Sigmoid colon (tissue), 7 donors: Measurements from ENCODE around the gene HRG. TPM values are rescaled to one million over a fixed set of nuclear protein-coding genes. Genes with fewer than 3 reads are reported as not detected.

ENCODE experiments used
- DNase-seq: peaks from one replicate; pipeline ENCODE4 v3.0.0-alpha.2; 2019
- H3K27ac ChIP-seq, 4 donors: fragments of 200-600 bp; sonication (generic); one replicate each; pipeline ENCODE4 v1.5.1; 2016 to 2019; ENCODE audit warnings: mild to moderate bottlenecking in 1 of 4
- H3K27me3 ChIP-seq, 3 donors: fragments of 200-600 bp; sonication (generic); one replicate each; pipeline ENCODE4 v1.5.1; 2019; ENCODE audit warnings: mild to moderate bottlenecking in 1 of 3
- H3K36me3 ChIP-seq, 4 donors: fragments of 200-600 bp; sonication (generic); one replicate each; pipeline ENCODE4 v1.5.1; 2016 to 2019
- H3K4me1 ChIP-seq, 4 donors: fragments of 200-600 bp; sonication (generic); one replicate each; pipeline ENCODE4 v1.5.1; 2017 to 2019
- H3K4me3 ChIP-seq, 4 donors: fragments of 200-600 bp; sonication (generic); one replicate each; pipeline ENCODE4 v1.5.1; 2017 to 2019; ENCODE audit warnings: mild to moderate bottlenecking in 2 of 4, moderate library complexity in 1 of 4
- H3K9me3 ChIP-seq, 4 donors: fragments of 200-600 bp in 3 of 4; sonication (generic) in 3 of 4; one replicate each; pipeline versions ENCODE4 v1.5.1 to v1.6.1; 2013 to 2019
- EP300 ChIP-seq, 4 donors: sonication (generic); formaldehyde crosslinking; IDR thresholded peaks; one replicate each; pipeline ENCODE4 v1.6.1; 2017; ENCODE audit warnings: antibody characterized with exemption in 4 of 4
- POLR2A ChIP-seq, 2 donors: fragments of 450-650 bp; IDR thresholded peaks; one replicate each; pipeline ENCODE4 v1.6.1; 2016; ENCODE audit warnings: antibody characterized with exemption in 2 of 2, mild to moderate bottlenecking in 2 of 2, moderate library complexity in 2 of 2
- POLR2AphosphoS5 ChIP-seq, 4 donors: sonication (generic); formaldehyde crosslinking; IDR thresholded peaks; one replicate each; pipeline ENCODE4 v1.6.1; 2017; ENCODE audit warnings: antibody characterized with exemption in 4 of 4
- WGBS, 2 donors: extraction: QIAGEN DNeasy Blood & Tissue Kit; methylation state at CpG; one replicate each; pipeline ENCODE4 v1.1.7; 2013; 5-methylcytosine and 5-hydroxymethylcytosine counted together
- intact Hi-C: fragments of 100-400 bp; cut with DNase I; formaldehyde crosslinking; loops from one replicate; pipeline ENCODE4 v1.15.1; 2023
- polyA plus RNA-seq, 3 donors: library from polyadenylated mRNA; stranded (reverse); fragments of 200-250 nt; gene quantifications; one replicate each; pipeline ENCODE4 v1.2.3, GENCODE V29; 2013
- small RNA-seq, 3 donors: library from RNA; depleted of rRNA; stranded (forward); fragments of <200 nt; gene quantifications; one replicate each; pipeline ENCODE3, GENCODE V24; 2016
- total RNA-seq, 4 donors: library from RNA; depleted of rRNA; stranded (reverse); fragments of >200 nt; gene quantifications; one replicate each; pipeline ENCODE4 v1.1.0, GENCODE V29; 2016
- TF ChIP-seq, protein P1 (sequence below), 4 experiments: fragments of 450-650 bp in 3 of 4; fragments of 200-600 bp in 1 of 4; IDR thresholded peaks; one replicate each; pipeline ENCODE4 v1.5.1; 2016 to 2019; ENCODE audit warnings: antibody characterized with exemption in 4 of 4, mild to moderate bottlenecking in 3 of 4, moderate library complexity in 2 of 4
- donor health status: healthy with polysubstance abuse.
- donor health status: Bipolar disorder and iron deficiency.
- donor health status: healthy.

HRG gene
- total and polyA plus RNA-seq, 7 donors, result 0.04 TPM; not detected in 6

DNA sequence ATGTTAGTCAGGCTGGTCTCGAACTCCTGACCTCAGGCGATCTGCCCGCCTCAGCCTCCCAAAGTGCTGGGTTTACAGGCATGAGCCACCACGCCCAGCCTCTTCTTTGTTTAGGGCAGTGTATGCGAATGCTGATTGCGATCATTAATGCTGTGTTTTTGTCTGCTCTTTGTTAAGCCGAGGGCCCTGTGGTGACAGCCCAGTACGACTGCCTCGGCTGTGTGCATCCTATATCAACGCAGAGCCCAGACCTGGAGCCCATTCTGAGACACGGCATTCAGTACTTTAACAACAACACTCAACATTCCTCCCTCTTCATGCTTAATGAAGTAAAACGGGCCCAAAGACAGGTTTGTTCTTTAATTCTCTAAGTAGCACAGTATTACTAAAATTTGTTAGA is 59.1 kb downstream of the HRG start:
- TF ChIP-seq POLR2A (IDR thresholded peaks at IDR 0.05) (no peak), EP300 (IDR thresholded peaks at IDR 0.05) (no peak), POLR2AphosphoS5 (IDR thresholded peaks at IDR 0.05) (no peak)
- TF ChIP-seq, protein P1, sequence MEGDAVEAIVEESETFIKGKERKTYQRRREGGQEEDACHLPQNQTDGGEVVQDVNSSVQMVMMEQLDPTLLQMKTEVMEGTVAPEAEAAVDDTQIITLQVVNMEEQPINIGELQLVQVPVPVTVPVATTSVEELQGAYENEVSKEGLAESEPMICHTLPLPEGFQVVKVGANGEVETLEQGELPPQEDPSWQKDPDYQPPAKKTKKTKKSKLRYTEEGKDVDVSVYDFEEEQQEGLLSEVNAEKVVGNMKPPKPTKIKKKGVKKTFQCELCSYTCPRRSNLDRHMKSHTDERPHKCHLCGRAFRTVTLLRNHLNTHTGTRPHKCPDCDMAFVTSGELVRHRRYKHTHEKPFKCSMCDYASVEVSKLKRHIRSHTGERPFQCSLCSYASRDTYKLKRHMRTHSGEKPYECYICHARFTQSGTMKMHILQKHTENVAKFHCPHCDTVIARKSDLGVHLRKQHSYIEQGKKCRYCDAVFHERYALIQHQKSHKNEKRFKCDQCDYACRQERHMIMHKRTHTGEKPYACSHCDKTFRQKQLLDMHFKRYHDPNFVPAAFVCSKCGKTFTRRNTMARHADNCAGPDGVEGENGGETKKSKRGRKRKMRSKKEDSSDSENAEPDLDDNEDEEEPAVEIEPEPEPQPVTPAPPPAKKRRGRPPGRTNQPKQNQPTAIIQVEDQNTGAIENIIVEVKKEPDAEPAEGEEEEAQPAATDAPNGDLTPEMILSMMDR (IDR thresholded peaks at IDR 0.05), result no peak
- H3K4me3 ChIP-seq, result no peak overlapping the region
- H3K9me3 ChIP-seq, result no peaks in the 10 kb centered on the region
- H3K27ac ChIP-seq, result no peak overlapping the region
- 89 to 92% methylated on average over 12 of the region's 12 CpGs for WGBS, 2 donors
- no peaks in the 10 kb centered on the region for H3K36me3 ChIP-seq
- no peaks in the 10 kb centered on the region for H3K4me1 ChIP-seq
- DNase-seq, result no peak
- peaks cover 0 to 3% (median 0%) of the 10 kb centered on the region in 3 donors for H3K27me3 ChIP-seq
- intact Hi-C loops, result no loop called here

Small RNA genes within 50 kb of the gene (small RNA-seq; reads per million reads assigned to genes)
- 0 reads per million in 3 donors for gene RF00017

Other genes starting within 250 kb of the HRG start
- 1 to 10 TPM; 1.5 to 5.0 (median 3.3) TPM for gene CRYGS, start 121.6 kb upstream of the HRG start, total RNA-seq
- 1 to 10 TPM in 1 of 3 donors, not detected in 2; 2.7 TPM for gene CRYGS, start 121.6 kb upstream of the HRG start, polyA plus RNA-seq
- 10 to 100 TPM in 3 of 4 donors, 1 to 10 TPM in 1; 9.7 to 14.3 (median 11.4) TPM for gene TBCCD1, start 98.7 kb upstream of the HRG start, total RNA-seq
- 1 to 10 TPM; 4.9 to 6.6 (median 6.3) TPM for gene TBCCD1, start 98.7 kb upstream of the HRG start, polyA plus RNA-seq
- 10 to 100 TPM; 17.2 to 33.1 (median 26.2) TPM for gene DNAJB11, start 95.3 kb upstream of the HRG start, total RNA-seq
- gene DNAJB11, start 95.3 kb upstream of the HRG start, polyA plus RNA-seq, result 10 to 100 TPM; 10.8 to 73.3 (median 19.0) TPM
- gene AHSG, start 53.0 kb upstream of the HRG start, total RNA-seq, result not detected
- gene AHSG, start 53.0 kb upstream of the HRG start, polyA plus RNA-seq, result under 1 TPM in 1 of 3 donors, not detected in 2; 0.04 TPM
- not detected for gene FETUB, start 25.6 kb upstream of the HRG start, total RNA-seq
- gene FETUB, start 25.6 kb upstream of the HRG start, polyA plus RNA-seq, result under 1 TPM in 1 of 3 donors, not detected in 2; 0.46 TPM
- gene KNG1, start 51.3 kb downstream of the HRG start, total RNA-seq, result not detected
- gene KNG1, start 51.3 kb downstream of the HRG start, polyA plus RNA-seq, result 1 to 10 TPM in 1 of 3 donors, under 1 TPM in 1, not detected in 1; 0.35 to 1.2 TPM
- 1,000 to 10,000 TPM in 1 of 4 donors, 100 to 1,000 TPM in 3; 632 to 1,010 (median 767) TPM for gene EIF4A2, start 117.6 kb downstream of the HRG start, total RNA-seq
- 100 to 1,000 TPM; 305 to 428 (median 372) TPM for gene EIF4A2, start 117.6 kb downstream of the HRG start, polyA plus RNA-seq
- 10 to 100 TPM in 3 of 4 donors, 1 to 10 TPM in 1; 8.7 to 26.6 (median 18.5) TPM for gene RFC4, start 140.5 kb downstream of the HRG start, total RNA-seq
- 10 to 100 TPM; 13.9 to 30.3 (median 14.4) TPM for gene RFC4, start 140.5 kb downstream of the HRG start, polyA plus RNA-seq
- 10 to 100 TPM in 1 of 4 donors, under 1 TPM in 3; 0.54 to 53.5 (median 0.83) TPM for gene ADIPOQ, start 176.7 kb downstream of the HRG start, total RNA-seq
- gene ADIPOQ, start 176.7 kb downstream of the HRG start, polyA plus RNA-seq, result 10 to 100 TPM in 1 of 3 donors, 1 to 10 TPM in 1, not detected in 1; 1.8 to 25.3 TPM